ENCODE data around the gene FLT3.
"Not testable (repeated sequence)": the region's sequence is repeated elsewhere in the genome, so short reads cannot be mapped to it uniquely, and the experiment has no call there.

FLT3 gene

GRCh38 chr13:28099396-28100149 is 803 bp downstream of the FLT3 start:
- DNase-seq (ENCODE audit: low read depth in 2 of 2) = no peak

- no peak for DNase-seq (ENCODE audit: low read depth in 2 of 2)
Observed at GRCh38 chr13:28097503-28097902, 2.9 kb downstream of the FLT3 start.

- no peak for DNase-seq (ENCODE audit: low read depth in 2 of 2)
Observed at GRCh38 chr13:28094306-28094705, 6.1 kb downstream of the FLT3 start.

- DNase-seq (ENCODE audit: low read depth in 2 of 2) = no peak
Observed at GRCh38 chr13:28093881-28094280, 6.5 kb downstream of the FLT3 start.

GRCh38 chr13:28092431-28092830 is 7.9 kb downstream of the FLT3 start:
- DNase-seq (ENCODE audit: low read depth in 2 of 2) = no peak

GRCh38 chr13:28089065-28089464 is 11.3 kb downstream of the FLT3 start:
- DNase-seq (ENCODE audit: low read depth in 2 of 2) = no peak

GRCh38 chr13:28077820-28078219 is 22.6 kb downstream of the FLT3 start:
- DNase-seq (ENCODE audit: low read depth in 2 of 2) = not testable (repeated sequence)

- DNase-seq (ENCODE audit: low read depth in 2 of 2) = no peak
Observed at GRCh38 chr13:28077231-28077630, 23.1 kb downstream of the FLT3 start.

GRCh38 chr13:28071424-28071823 is 29.0 kb downstream of the FLT3 start:
- no peak for DNase-seq (ENCODE audit: low read depth in 2 of 2)

- no peak for DNase-seq (ENCODE audit: low read depth in 2 of 2)
Observed at GRCh38 chr13:28067491-28067890, 32.9 kb downstream of the FLT3 start.

- DNase-seq (ENCODE audit: low read depth in 2 of 2) = no peak
Observed at GRCh38 chr13:28058866-28059613, 41.3 kb downstream of the FLT3 start.

GRCh38 chr13:28056970-28057712 is 43.2 kb downstream of the FLT3 start:
- no peak for DNase-seq (ENCODE audit: low read depth in 2 of 2)

- DNase-seq (ENCODE audit: low read depth in 2 of 2) = no peak
Observed at GRCh38 chr13:28056426-28056825, 44.0 kb downstream of the FLT3 start.

- no peak for DNase-seq (ENCODE audit: low read depth in 2 of 2)
Observed at GRCh38 chr13:28055357-28055756, 45.0 kb downstream of the FLT3 start.

GRCh38 chr13:28052945-28053344 is 47.4 kb downstream of the FLT3 start:
- no peak for DNase-seq (ENCODE audit: low read depth in 2 of 2)

- no peak for DNase-seq (ENCODE audit: low read depth in 2 of 2)
Observed at GRCh38 chr13:28049880-28050875, 50.2 kb downstream of the FLT3 start.

GRCh38 chr13:28049215-28049614 is 51.2 kb downstream of the FLT3 start:
- no peak for DNase-seq (ENCODE audit: low read depth in 2 of 2)

GRCh38 chr13:28048768-28049167 is 51.6 kb downstream of the FLT3 start:
- no peak for DNase-seq (ENCODE audit: low read depth in 2 of 2)

GRCh38 chr13:28047757-28048388 is 52.5 kb downstream of the FLT3 start:
- no peak for DNase-seq (ENCODE audit: low read depth in 2 of 2)

GRCh38 chr13:28046981-28047380 is 53.4 kb downstream of the FLT3 start:
- peak; percentile 33 to 42 for DNase-seq (ENCODE audit: low read depth in 2 of 2)

- no peak for DNase-seq (ENCODE audit: low read depth in 2 of 2)
Observed at GRCh38 chr13:28045861-28046260, 54.5 kb downstream of the FLT3 start.

All from fibroblast of skin of left biceps (primary cell).